Transverse colon (tissue), 4 donors: ENCODE results near the gene ENTR1. TPM values are rescaled to one million over a fixed set of nuclear protein-coding genes. Genes with fewer than 3 reads are reported as not detected.
A peak's percentile ranks its signal among the peaks of the same experiment; 100 is the strongest.

Source experiments
- DNase-seq: peaks from one replicate; pipeline ENCODE4 v3.0.0-alpha.2; 2019
- H3K27ac ChIP-seq, 4 donors: fragments of 200-600 bp; sonication (generic); 2 replicates each; pipeline ENCODE4 v1.5.1; 2016 to 2018; ENCODE audit warnings: inconsistent platforms in 4 of 4
- H3K27me3 ChIP-seq: fragments of 200-600 bp; sonication (generic); 2 replicates; pipeline ENCODE4 v1.5.1; 2017; ENCODE audit warnings: inconsistent platforms
- H3K36me3 ChIP-seq, 4 donors: fragments of 200-600 bp; sonication (generic); 2 replicates each; pipeline ENCODE4 v1.5.1; 2017 to 2019; ENCODE audit warnings: inconsistent platforms in 4 of 4
- H3K4me1 ChIP-seq, 4 donors: fragments of 200-600 bp; sonication (generic); 2 replicates each; pipeline ENCODE4 v1.5.1; 2017 to 2020; ENCODE audit warnings: inconsistent platforms in 4 of 4
- H3K4me3 ChIP-seq, 4 donors: fragments of 200-600 bp; sonication (generic); 1 replicate in 1 of 4; 2 replicates in 3 of 4; pipeline versions ENCODE4 v1.5.1 to v1.6.1; 2017 to 2019; ENCODE audit warnings: inconsistent platforms in 4 of 4
- H3K9me3 ChIP-seq, 2 donors: fragments of 200-600 bp; sonication (generic); 2 replicates each; pipeline ENCODE4 v1.5.1; 2017 to 2019; ENCODE audit warnings: inconsistent platforms in 2 of 2
- EP300 ChIP-seq: sonication (generic); formaldehyde crosslinking; IDR thresholded peaks from one replicate; pipeline ENCODE4 v1.6.1; 2017; ENCODE audit warnings: antibody characterized with exemption, low read depth
- POLR2A ChIP-seq: fragments of 450-650 bp; IDR thresholded peaks from one replicate; pipeline ENCODE4 v1.6.1; 2016; ENCODE audit warnings: antibody characterized with exemption, mild to moderate bottlenecking, moderate library complexity
- POLR2AphosphoS5 ChIP-seq, 3 donors: sonication (generic); formaldehyde crosslinking; IDR thresholded peaks; one replicate each; pipeline ENCODE4 v1.6.1; 2016; ENCODE audit warnings: antibody characterized with exemption in 3 of 3
- WGBS, 2 donors: methylation state at CpG; one replicate each; pipeline ENCODE4 v1.1.5; 2018; ENCODE audit warnings: low coverage in 1 of 2; 5-methylcytosine and 5-hydroxymethylcytosine counted together
- in situ Hi-C, 4 donors: fragments of 200-750 bp; cut with MboI; loops; one replicate each; pipeline versions ENCODE4 v1.15.0 to v1.15.1; 2017; ENCODE audit warnings: low sequenced_read_pairs in 3 of 4, low pct_ligation_motif_present in 1 of 4, low pct_unique_long_range_greater_than_20kb in 1 of 4
- intact Hi-C: fragments of 100-400 bp; cut with DNase I; formaldehyde crosslinking; loops from one replicate; pipeline ENCODE4 v1.15.1; 2023; ENCODE audit warnings: low total_unique reads
- total RNA-seq, 4 donors: library from RNA; depleted of rRNA; stranded (reverse); fragments of >200 nt; gene quantifications; one replicate each; pipeline ENCODE4 v1.1.0, GENCODE V29; 2016
- TF ChIP-seq, protein P1 (sequence below), 5 experiments: fragments of 200-600 bp in 3 of 5; fragments of 450-650 bp in 2 of 5; sonication (generic) in 3 of 5; IDR thresholded peaks; 1 replicate in 2 of 5; 2 replicates in 3 of 5; pipeline ENCODE4 v1.5.1; 2016 to 2017; ENCODE audit warnings: antibody characterized with exemption in 5 of 5, inconsistent platforms in 3 of 5, mild to moderate bottlenecking in 2 of 5, moderate library complexity in 1 of 5

ENTR1 gene
- total RNA-seq, 4 donors from 2014 or later = 23.6 to 74.6 (median 40.9) TPM

DNA sequence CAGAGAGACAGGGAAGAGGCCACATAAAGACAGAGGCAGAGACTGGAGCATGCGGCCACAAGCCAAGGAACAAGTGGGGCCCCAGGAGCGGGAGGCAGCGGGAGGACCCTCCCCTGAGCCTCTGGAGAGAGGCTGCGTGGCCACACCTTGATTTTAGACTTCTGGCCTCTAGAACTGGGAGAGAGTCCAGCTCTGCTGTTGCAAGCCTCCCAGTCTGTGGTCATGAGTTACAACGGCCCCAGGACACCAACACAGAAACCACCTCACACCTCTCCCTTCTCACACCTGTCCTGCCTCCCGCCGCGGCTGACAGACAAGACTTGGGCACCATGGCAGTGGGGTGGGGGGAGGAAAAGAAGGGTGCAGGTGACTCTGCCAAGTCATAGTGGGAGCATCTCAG is 27.0 kb upstream of the ENTR1 start:
- H3K36me3 ChIP-seq = peaks cover 0 to 4% (median 0%) of the 10 kb centered on the region in 4 donors
- TF ChIP-seq POLR2A (no peak), POLR2AphosphoS5 (IDR thresholded peaks at IDR 0.05) (no peak), EP300 (no peak)
- TF ChIP-seq, protein P1, sequence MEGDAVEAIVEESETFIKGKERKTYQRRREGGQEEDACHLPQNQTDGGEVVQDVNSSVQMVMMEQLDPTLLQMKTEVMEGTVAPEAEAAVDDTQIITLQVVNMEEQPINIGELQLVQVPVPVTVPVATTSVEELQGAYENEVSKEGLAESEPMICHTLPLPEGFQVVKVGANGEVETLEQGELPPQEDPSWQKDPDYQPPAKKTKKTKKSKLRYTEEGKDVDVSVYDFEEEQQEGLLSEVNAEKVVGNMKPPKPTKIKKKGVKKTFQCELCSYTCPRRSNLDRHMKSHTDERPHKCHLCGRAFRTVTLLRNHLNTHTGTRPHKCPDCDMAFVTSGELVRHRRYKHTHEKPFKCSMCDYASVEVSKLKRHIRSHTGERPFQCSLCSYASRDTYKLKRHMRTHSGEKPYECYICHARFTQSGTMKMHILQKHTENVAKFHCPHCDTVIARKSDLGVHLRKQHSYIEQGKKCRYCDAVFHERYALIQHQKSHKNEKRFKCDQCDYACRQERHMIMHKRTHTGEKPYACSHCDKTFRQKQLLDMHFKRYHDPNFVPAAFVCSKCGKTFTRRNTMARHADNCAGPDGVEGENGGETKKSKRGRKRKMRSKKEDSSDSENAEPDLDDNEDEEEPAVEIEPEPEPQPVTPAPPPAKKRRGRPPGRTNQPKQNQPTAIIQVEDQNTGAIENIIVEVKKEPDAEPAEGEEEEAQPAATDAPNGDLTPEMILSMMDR (IDR thresholded peaks at IDR 0.05) = no peak

DNA sequence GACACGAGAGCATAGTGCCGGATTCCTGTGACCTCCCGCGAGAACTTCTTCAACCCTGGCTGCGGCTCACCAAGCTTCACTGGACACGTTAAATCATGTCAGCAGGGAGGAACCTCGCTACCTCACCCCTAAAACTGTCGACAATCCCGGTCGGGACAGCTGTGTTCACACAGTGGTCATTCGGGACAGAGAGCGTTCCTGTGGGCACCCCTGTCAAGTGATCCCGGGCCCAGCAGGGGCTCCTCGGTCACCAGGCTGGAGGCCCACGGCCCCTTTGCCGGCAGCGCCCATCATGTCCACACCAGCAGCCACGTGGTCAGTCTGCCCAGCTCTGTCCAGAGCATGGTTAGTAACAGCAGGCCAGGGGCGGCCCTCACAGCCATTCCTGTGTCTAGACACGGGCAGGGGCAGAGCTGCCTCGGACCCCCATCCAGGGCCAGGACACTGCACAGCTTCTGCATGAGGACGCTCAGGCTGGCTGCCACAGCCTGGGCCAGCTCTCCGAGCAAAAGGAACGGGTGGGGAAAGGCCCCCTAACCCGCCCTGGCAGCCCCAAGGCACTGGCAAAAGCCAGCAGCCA is 25.7 kb upstream of the ENTR1 start:
- DNase-seq = no peak
- intact Hi-C loops = no loop called here
- in situ Hi-C loops = no loop called here
- no peaks in the 10 kb centered on the region for H3K36me3 ChIP-seq
- peaks cover 21 to 32% (median 25%) of the 10 kb centered on the region in 4 donors for H3K4me1 ChIP-seq
- H3K4me3 ChIP-seq = no peak overlapping the region
- WGBS, 2 donors = 82 to 91% methylated on average over 7 to 23 of the region's 25 CpGs
- no peaks in the 10 kb centered on the region for H3K27me3 ChIP-seq
- TF ChIP-seq, protein P1 (IDR thresholded peaks at IDR 0.05) = no peak
- no peak for TF ChIP-seq EP300
- H3K9me3 ChIP-seq = no peaks in the 10 kb centered on the region
- no peak overlapping the region for H3K27ac ChIP-seq

More for the DNA sequence above, 27.0 kb upstream of the ENTR1 start:
- intact Hi-C loops (no loop called here), in situ Hi-C loops (no loop called here)
- no peaks in the 10 kb centered on the region for H3K9me3 ChIP-seq
- H3K4me3 ChIP-seq = peak overlapping the region in 1 of 4 donors; percentile 96
- 67% methylated on average over 8 of the region's 8 CpGs; no CpG with 5 or more reads in 1 of the 2 donors for WGBS, 2 donors
- peaks cover 21 to 32% (median 25%) of the 10 kb centered on the region in 4 donors for H3K4me1 ChIP-seq
- H3K27me3 ChIP-seq = no peaks in the 10 kb centered on the region
- no peak for DNase-seq
- H3K27ac ChIP-seq = no peak overlapping the region

DNA sequence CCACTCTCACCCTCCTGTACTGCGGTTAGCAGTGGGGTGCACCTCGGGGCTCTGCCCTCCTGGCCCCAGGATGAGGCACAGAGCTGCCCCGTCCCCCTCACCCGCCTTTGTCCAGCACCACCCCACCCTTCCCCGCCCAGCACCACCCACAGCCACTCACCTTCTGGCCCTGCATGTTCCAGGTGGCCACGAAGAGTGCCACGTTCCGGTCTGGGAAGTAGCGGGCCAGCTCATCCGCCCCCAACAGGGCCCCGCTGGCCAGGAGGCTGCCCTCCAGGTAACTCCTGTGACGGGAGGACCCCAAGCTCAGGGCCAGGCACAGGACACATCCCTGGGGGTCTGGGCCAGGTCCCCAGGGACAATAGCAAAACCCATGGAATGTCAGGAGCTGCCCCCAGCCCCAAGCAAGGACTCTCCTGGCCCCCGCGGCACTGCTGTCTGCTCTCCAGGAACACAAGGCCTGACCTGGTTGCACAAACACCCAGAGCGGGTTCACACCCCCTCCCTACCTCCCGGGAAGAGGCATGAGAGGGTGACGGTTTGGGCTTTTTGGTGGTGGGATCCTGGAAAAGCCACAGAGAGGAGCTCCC is 24.3 kb upstream of the ENTR1 start:
- TF ChIP-seq, protein P1 (IDR thresholded peaks at IDR 0.05) = no peak
- TF ChIP-seq EP300 = no peak
- TF ChIP-seq POLR2AphosphoS5 (IDR thresholded peaks at IDR 0.05) = no peak
- no peak for TF ChIP-seq POLR2A
- in situ Hi-C loops = no loop called here

DNA sequence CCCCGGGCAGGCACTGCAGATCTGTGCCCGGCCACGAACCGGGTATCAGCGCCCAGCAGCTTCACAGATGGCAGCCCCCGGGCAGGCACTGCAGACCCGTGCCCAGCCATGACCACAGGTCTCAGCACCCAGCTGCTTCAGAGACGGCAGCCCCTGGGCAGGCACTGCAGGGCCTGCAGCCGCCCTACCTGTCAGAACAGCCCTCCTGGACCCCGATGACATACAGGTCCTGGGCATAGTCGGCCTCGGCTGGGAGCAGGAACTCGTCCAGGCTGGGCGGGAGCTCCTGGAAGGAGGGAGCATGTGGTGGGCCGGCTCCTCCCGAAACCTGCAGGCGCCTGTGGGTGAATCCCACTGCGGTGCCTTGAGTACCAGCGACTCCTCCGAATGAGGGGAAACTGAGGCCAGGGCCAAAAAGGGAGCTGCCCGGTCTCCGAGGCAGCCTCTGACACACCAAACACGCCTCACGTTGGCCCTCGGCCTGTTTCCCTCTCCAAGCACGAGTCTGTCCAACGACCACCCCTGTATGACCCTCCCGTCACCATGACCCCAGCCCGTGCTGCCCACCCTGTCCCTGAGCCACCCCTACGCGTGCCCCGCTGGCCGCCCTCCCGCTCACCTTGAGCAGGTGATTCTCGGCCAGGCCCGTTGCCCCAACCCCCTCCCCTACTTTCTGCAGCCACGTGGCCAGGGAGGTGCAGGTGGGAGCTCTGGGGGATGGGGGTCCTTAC is 23.6 kb upstream of the ENTR1 start:
- Histone ChIP-seq H3K9me3 (no peaks in the 10 kb centered on the region), H3K27me3 (no peaks in the 10 kb centered on the region), H3K4me1 (peaks cover 16 to 26% (median 21%) of the 10 kb centered on the region in 4 donors), H3K4me3 (no peak overlapping the region), H3K27ac (no peak overlapping the region), H3K36me3 (no peaks in the 10 kb centered on the region)
- intact Hi-C loops = no loop called here
- TF ChIP-seq POLR2AphosphoS5 (IDR thresholded peaks at IDR 0.05) = no peak
- TF ChIP-seq, protein P1 (IDR thresholded peaks at IDR 0.05) = no peak
- no peak for TF ChIP-seq POLR2A
- WGBS, 2 donors = 92% methylated on average over 37 of the region's 37 CpGs; no CpG with 5 or more reads in 1 of the 2 donors
- DNase-seq = no peak
- in situ Hi-C loops = no loop called here

More for the DNA sequence above, 24.3 kb upstream of the ENTR1 start:
- no peaks in the 10 kb centered on the region for H3K27me3 ChIP-seq
- WGBS, 2 donors = 92% methylated on average over 17 of the region's 17 CpGs; no CpG with 5 or more reads in 1 of the 2 donors
- H3K4me3 ChIP-seq = no peak overlapping the region
- H3K9me3 ChIP-seq = no peaks in the 10 kb centered on the region
- no peak for DNase-seq
- peaks cover 16 to 26% (median 21%) of the 10 kb centered on the region in 4 donors for H3K4me1 ChIP-seq
- intact Hi-C loops = no loop called here
- H3K36me3 ChIP-seq = no peaks in the 10 kb centered on the region
- no peak overlapping the region for H3K27ac ChIP-seq
